GM21423 (cell line): Measurements from ENCODE around the gene MRAP2.
"Not testable (repeated sequence)": the region's sequence is repeated elsewhere in the genome, so short reads cannot be mapped to it uniquely, and the experiment has no call there.

Experiments used
- ATAC-seq: cut with Tn5 transposase; IDR thresholded peaks from one replicate; pipeline ENCODE4 v1.9.1; 2021; ENCODE audit warnings: mild to moderate bottlenecking, moderate library complexity; ENCODE audit not compliant: unreplicated experiment

The MRAP2 gene

DNA sequence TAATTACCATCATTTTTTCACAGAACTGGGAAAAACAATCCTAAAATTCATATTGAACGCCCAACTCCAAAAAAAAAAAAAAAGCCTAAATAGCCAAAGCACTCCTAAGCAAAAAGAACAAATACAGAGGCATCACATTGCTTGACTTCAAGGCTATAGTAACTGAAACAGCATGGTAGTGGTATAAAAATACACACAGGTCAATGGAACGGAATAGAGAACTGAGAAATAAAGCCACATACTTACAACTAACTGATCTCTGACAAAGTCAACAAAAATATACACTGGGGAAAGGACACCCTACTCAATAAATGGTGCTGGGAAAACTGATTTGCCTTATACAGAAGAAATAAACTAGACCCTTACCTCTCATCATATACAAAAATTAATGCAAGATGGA is 89.6 kb downstream of the MRAP2 start:
- no peak for ATAC-seq

DNA sequence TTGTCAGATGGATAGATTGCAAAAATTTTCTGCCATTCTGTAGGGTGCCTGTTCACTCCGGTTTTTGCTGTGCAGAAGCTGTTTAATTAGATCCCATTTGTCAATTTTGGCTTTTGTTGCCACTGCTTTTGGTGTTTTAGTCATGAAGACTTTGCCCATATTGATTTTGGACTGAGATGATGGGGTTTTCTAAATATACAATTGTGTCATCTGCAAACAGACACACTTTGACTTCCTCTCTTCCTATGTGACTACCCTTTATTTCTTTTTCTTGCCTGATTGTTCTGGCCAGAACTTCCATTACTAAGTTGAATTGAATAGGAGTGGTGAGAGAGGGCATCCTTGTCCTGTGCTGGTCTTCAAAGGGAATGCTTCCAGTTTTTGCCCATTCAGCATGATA is 96.0 kb downstream of the MRAP2 start:
- not testable (repeated sequence) for ATAC-seq

GRCh38 chr6:84133385-84133784 is 99.8 kb downstream of the MRAP2 start:
- not testable (repeated sequence) for ATAC-seq

GRCh38 chr6:84135291-84135690 is 101.7 kb downstream of the MRAP2 start:
- ATAC-seq = no peak

- ATAC-seq = no peak
Measured at GRCh38 chr6:84136364-84137050, 102.9 kb downstream of the MRAP2 start.

DNA sequence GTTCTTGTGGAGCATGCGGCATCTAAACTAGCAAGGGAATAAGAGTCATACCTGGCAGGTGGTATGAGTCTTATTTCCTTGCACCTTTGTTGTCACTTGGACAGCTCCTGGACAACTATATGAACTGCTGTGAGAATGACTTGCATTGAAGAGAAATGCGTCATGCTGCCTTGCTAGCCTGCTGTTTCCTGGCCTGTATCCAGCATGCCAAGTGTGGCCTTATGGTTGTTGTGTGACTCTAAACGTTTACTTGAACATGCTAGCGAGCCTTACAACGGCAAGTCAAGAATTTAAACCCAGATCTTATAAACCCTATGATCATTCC is 103.4 kb downstream of the MRAP2 start:
- no peak for ATAC-seq

- ATAC-seq = no peak
Measured at GRCh38 chr6:84137989-84138575, 104.5 kb downstream of the MRAP2 start.

DNA sequence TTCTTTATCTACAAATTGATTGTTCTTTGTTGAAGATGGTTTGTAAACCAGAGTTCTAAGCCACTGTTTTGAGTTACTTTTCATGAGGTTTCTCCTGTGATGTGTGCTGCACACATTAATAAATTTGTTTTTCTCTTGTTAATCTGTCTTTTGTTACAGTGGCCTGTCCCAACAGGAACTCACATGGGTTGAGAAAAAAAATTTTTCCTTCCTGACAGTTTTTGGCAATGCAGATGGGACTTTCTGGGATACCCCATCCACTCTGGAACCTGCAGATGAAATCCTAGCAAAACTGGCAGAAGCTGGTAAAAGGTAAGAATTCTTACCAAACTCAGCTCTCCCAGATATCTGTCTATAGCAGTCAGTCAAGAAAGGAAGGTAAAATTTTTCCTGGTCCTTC is 105.7 kb downstream of the MRAP2 start:
- ATAC-seq = no peak
